GM08714 (cell line): ENCODE data around the gene SYNCRIP.
A peak's percentile ranks its signal among the peaks of the same experiment; 100 is the strongest.
"Not testable (repeated sequence)": the region's sequence is repeated elsewhere in the genome, so short reads cannot be mapped to it uniquely, and the experiment has no call there.

Source experiments
- H3K4me3 ChIP-seq: fragments of 200-500 bp; sonication (Bioruptor generic); 2 replicates; pipeline ENCODE4 v1.5.1; 2014; ENCODE audit warnings: mild to moderate bottlenecking, low read length, inconsistent platforms
- ZNF274 ChIP-seq: IDR thresholded peaks from 2 replicates; pipeline ENCODE4 v1.6.1; 2012; ENCODE audit warnings: mild to moderate bottlenecking, low read depth, low read length

The SYNCRIP gene

DNA sequence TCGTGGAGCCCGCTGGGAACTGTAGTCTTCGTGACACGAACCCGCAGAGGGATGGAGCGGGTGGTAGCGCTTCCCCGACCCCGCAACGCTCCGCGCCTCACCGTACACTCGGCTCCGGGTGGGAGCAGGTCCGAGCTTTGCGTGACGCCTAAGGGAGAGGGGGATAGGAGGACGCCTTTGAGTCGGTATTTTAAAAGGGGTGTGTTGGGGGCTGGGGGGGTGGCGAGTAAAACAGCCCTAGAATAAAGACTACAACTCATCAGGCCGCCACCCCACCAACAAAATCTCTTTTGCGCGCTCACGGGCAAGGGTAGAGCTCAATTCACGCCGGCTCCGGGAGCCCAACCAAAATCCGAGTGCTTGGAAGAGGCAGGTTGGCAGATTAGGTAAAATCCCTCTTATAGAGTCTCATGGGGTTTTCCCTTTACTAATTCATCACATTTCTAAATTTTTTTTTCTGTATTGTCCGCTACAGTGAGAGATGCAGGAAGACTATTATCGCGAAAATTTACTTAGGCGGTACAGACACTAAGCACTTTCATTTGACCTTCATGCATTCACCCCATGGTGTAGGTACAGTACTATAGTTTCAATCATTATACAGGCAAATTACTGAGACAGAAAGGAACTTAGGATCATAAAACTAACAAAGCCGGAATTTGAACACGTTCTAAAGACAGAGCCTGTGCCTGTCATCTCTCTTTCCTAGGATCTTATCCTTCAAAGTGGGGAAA lies 48.3 kb downstream of the SYNCRIP start:
- TF ChIP-seq ZNF274, result no peak
- H3K4me3 ChIP-seq, result peak overlapping the region; percentile 86

DNA sequence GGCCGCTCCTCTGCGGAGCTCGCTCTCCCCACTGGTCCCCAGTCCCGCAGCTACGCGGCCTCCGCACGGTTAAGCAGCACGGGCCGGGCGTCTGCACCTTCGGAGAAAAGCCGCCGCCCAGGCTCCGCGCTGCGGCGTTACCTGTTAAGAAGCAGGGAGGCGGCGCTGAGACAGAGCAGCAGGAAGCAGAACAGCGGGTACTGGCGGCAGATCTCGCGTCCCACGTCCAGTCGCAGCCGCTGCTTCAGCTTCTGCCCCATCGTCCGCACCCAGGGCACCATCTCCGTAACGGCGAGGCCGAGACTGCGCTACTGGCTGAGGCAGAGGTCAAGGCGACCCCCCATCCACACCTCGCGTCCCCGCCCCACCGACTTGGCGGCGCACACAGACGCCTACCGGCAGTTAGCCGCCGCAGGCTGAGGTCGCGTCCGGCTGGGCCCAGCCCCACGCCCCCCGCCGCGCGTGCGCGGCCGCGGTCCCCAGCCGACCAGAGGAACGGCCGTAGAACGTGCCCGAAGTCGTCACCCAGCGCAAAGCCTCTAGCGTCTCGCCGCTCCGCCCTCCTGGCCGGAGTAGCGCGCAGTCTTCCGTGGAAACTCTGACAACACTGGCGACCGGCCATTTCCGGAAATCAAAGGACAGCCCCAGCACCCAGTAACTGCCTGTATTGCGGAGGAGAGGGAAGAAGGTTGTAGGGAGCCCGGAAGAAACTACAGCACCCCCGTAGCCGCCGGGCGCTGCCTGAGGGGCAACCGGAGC lies 49.1 kb downstream of the SYNCRIP start, which contains the start of gene SNX14:
Gene SNX14, minus strand, starts transcription at position 421 of the 759 bp plus-strand sequence. Its CDS starts 140 bp downstream, at position 281.
- peak within 1 kb of the TSS; percentile 86 for H3K4me3 ChIP-seq
- TF ChIP-seq ZNF274, result no peak

DNA sequence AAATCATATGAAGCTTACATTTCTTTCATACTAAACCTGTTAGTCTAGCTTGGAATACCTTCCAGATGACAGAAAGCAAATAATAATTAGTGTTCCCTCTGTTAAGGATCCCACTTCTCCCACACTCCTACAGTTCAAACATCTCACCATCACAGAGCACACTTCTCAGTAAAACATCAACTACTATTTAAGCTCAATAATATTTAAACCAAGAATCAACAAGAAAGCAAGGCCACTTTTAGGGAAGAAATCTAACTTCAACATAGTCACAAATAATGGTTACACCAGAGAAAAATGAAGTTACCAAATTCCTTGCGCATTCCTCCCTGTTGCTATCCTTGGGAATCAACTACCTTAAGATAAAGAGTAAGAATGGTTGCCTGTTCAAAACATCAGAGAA lies 50.7 kb downstream of the SYNCRIP start:
- H3K4me3 ChIP-seq, result 0 out of 2 replicates have a peak overlapping the region, but pooled peaks have one; percentile 86
- TF ChIP-seq ZNF274, result no peak

DNA sequence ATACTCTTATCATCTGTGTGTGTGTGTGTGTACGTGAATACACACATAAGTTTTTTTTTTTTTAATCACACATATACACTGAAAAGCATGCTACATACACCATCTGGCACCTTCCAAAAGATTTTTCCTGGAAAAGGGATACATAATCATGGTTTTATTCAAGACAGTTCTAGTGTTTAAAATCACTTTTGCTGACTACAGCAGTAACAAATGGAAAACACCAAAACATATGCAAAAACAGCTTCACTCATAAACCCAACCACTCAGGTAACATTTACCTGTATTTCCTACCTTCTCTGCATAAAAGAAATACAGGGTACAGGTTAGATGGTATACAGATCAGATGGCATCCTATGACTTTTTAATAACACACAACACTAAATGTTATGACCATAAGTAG lies 51.5 kb downstream of the SYNCRIP start:
- TF ChIP-seq ZNF274, result no peak
- no peak overlapping the region for H3K4me3 ChIP-seq

DNA sequence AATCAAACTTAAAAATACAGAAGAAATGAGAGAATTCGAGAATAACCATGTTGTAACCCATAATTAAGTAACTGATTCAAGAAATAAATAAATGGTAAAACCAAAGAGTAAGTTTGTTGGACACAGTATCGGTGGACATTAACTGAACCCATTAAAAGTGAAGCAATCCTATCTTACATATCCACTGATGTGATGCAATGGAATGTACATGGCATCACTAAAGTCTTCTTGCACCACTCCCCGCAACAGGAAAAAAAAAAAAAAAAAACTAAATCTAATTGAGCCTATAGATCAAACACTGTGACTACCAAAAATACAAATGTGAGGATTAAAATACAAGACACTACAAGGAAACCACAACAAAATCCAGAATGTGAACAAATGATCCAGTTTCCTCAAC lies 56.9 kb downstream of the SYNCRIP start:
- H3K4me3 ChIP-seq, result no peak overlapping the region
- no peak for TF ChIP-seq ZNF274

DNA sequence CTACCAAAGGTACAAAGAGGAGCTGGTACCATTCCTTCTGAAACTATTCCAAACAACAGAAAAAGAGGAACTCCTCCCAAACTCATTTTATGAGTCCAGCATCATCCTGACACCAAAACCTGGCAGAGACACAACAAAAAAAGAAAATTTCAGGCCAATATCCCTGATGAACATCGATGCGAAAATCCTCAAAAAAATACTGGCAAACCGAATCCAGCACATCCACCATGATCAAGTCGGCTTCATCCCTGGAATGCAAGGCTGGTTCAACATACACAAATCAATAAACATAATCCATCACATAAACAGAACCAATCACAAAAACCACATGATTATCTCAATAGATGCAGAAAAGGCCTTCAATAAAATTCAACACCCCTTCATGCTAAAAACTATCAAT lies 59.9 kb downstream of the SYNCRIP start:
- not testable (repeated sequence) for H3K4me3 ChIP-seq

DNA sequence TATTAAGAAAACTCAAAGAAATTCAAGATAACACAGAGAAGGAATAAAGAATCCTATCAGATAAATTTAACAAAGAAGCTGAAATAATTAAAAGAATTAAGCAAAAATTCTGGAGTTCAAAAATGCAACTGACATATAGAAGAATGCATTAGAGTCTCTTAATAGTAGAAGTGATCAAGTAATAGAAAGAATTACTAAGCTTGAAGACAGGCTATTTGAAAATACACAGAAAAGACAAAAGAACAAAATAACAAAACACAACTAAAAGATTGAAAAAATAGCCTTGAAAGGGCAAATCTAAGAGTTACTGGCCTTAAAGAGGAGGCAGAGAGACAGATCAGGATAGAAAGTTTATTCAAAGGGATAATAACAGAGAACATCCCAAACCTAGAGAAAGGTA lies 61.1 kb downstream of the SYNCRIP start:
- TF ChIP-seq ZNF274, result no peak
- no peak overlapping the region for H3K4me3 ChIP-seq

DNA sequence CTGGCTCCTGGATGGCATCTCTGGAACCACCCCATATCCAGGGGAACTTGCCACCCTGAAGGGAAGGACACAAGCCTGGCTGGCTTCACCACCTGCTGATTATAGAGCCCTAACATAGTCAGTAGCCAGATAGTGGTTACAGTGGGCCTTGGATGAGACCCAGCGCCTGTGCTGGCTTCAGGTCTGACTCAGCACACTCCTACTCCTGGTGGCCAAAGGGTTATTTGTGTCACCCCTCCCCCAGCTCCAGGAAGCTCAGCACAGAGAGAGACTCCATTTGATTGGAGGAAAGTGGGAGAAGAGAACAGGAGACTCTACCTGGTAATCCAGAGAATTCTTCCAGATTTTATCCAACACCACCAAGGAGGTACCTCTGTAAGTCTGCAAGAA lies 61.8 kb downstream of the SYNCRIP start:
- TF ChIP-seq ZNF274, result no peak
- no peak overlapping the region for H3K4me3 ChIP-seq

DNA sequence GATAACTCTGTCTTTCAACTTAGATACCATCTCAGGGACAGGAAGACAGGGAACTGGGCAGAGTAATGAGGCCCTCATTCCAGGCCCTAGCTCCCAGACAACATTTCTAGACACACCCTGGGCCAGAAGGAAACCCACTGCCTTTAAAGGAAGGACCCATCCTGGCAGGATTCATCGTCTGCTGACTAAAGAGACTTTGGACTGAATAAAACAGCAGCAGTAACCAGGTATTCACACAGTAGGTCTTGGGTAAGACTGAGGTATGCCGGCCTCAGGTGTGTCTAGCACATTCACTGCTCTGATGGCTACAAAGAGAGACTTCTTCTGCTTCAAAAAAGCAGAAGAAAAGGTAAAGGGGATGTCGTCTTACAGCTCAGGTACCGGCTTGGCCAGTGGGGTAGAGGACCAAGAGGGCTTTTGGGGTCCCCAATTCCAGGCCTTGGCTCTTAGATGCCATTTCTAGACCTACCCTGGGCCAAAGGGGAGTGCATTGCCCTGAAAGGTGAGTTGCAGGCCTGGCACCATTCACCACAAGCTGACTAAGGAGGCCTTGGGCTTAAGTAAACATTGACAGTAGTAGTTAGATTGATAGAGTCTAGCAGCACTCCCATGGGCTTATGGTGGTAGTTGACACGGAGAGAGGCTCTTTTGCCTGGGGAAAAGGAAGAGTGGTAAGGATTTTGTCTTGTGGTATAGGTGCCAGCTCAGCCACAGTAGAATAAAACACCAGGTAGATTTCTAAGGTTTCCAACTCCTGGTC lies 62.4 kb downstream of the SYNCRIP start:
- TF ChIP-seq ZNF274, result no peak
- no peak overlapping the region for H3K4me3 ChIP-seq

GRCh38 chr6:85579581-85579980 lies 63.1 kb downstream of the SYNCRIP start:
- no peak for TF ChIP-seq ZNF274
- no peak overlapping the region for H3K4me3 ChIP-seq

DNA sequence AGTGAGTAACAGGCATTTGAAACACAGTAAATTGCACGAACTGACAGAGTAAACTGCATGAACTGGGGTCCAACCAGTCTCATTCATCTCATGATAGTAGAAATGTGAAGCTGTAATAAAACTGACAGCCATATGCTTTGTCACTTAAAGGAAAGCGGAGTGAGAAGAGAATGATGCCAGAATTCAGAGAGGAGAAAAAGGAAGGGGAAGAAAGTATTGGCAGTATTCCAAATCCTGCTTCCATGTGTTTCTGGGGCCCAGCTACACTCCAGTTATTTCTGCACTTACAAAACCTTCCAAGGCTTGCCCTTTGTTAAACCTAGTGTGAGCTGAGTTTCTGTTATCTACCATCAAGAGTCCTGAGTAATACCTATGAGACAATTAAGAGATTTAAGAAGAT lies 66.2 kb downstream of the SYNCRIP start:
- no peak overlapping the region for H3K4me3 ChIP-seq
- no peak for TF ChIP-seq ZNF274

- no peak for TF ChIP-seq ZNF274
- no peak overlapping the region for H3K4me3 ChIP-seq
Observed at GRCh38 chr6:85574932-85575598, 67.6 kb downstream of the SYNCRIP start.

- H3K4me3 ChIP-seq, result no peak overlapping the region
- no peak for TF ChIP-seq ZNF274
Observed at GRCh38 chr6:85569323-85569722, 73.4 kb downstream of the SYNCRIP start.

DNA sequence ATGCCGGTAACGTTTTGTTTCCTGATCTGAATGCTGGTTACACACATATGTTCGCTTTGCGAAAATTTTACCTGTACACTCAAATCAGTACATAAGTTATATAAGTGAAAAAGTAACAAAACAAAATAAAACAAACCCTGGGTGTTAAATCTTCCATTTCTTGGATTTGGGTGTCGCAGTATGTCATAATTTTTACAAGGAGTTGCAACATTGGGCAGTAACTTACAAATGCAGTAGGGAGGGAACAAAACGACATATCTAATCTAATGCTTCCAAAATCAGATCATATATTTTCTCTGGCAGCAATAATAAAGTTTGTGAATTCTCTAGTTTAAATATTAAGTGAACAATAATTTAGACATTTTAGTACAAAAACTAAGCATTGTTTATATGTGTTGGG lies 74.3 kb downstream of the SYNCRIP start:
- H3K4me3 ChIP-seq, result no peak overlapping the region
- TF ChIP-seq ZNF274, result no peak
